ENCODE measurements around the gene UVRAG. TPM values are rescaled to one million over a fixed set of nuclear protein-coding genes. Genes with fewer than 3 reads are reported as not detected.

Gene UVRAG
- total RNA-seq, 2 donors from 2014 or later = 12.8 to 13.7 TPM

- Histone ChIP-seq H3K9ac (ENCODE audit: low read depth in 2 of 2, low read length in 2 of 2) (no peak overlapping the region), H3K27me3 (no peaks in the 10 kb centered on the region), H3K9me3 (no peaks in the 10 kb centered on the region), H3K27ac (no peak overlapping the region), H3K4me3 (no peak overlapping the region), H3K4me1 (no peaks in the 10 kb centered on the region), H3K36me3 (no peaks in the 10 kb centered on the region)
- DNase-seq = no peak
- intact Hi-C loops (cut with DNase I) = no loop called here
- TF ChIP-seq CTCF (IDR thresholded peaks at IDR 0.05) = no peak
These were observed 215.3 kb downstream of the UVRAG start for GRCh38 chr11:76030286-76030685.

- no peak for TF ChIP-seq CTCF (IDR thresholded peaks at IDR 0.05)
- H3K27me3 ChIP-seq = no peaks in the 10 kb centered on the region
- H3K9me3 ChIP-seq = no peaks in the 10 kb centered on the region
- H3K9ac ChIP-seq (ENCODE audit: low read depth in 2 of 2, low read length in 2 of 2) = no peak overlapping the region
- intact Hi-C loops (cut with DNase I) = no loop called here
- no peak for DNase-seq
- H3K36me3 ChIP-seq = no peaks in the 10 kb centered on the region
- H3K4me3 ChIP-seq = no peak overlapping the region
- no peak overlapping the region for H3K27ac ChIP-seq
- no peaks in the 10 kb centered on the region for H3K4me1 ChIP-seq
These were observed 216.1 kb downstream of the UVRAG start for GRCh38 chr11:76030968-76031590.

GRCh38 chr11:76033699-76034098 lies 218.7 kb downstream of the UVRAG start:
- H3K36me3 ChIP-seq = no peaks in the 10 kb centered on the region
- H3K4me1 ChIP-seq = no peaks in the 10 kb centered on the region
- no peak overlapping the region for H3K27ac ChIP-seq
- DNase-seq = no peak
- no peaks in the 10 kb centered on the region for H3K27me3 ChIP-seq
- no peak for TF ChIP-seq CTCF (IDR thresholded peaks at IDR 0.05)
- H3K4me3 ChIP-seq = no peak overlapping the region
- intact Hi-C loops (cut with DNase I) = no loop called here
- no peaks in the 10 kb centered on the region for H3K9me3 ChIP-seq
- H3K9ac ChIP-seq (ENCODE audit: low read depth in 2 of 2, low read length in 2 of 2) = no peak overlapping the region

GRCh38 chr11:76035020-76035419 lies 220.0 kb downstream of the UVRAG start:
- no peak for TF ChIP-seq CTCF (IDR thresholded peaks at IDR 0.05)
- no peak overlapping the region for H3K9ac ChIP-seq (ENCODE audit: low read depth in 2 of 2, low read length in 2 of 2)
- H3K4me1 ChIP-seq = no peaks in the 10 kb centered on the region
- no peak overlapping the region for H3K27ac ChIP-seq
- no peaks in the 10 kb centered on the region for H3K36me3 ChIP-seq
- H3K27me3 ChIP-seq = no peaks in the 10 kb centered on the region
- H3K4me3 ChIP-seq = no peak overlapping the region
- no peaks in the 10 kb centered on the region for H3K9me3 ChIP-seq
- no peak for DNase-seq
- intact Hi-C loops (cut with DNase I) = no loop called here

- DNase-seq = no peak
- Histone ChIP-seq H3K36me3 (no peaks in the 10 kb centered on the region), H3K27me3 (no peaks in the 10 kb centered on the region), H3K9me3 (no peaks in the 10 kb centered on the region), H3K27ac (no peak overlapping the region), H3K4me1 (no peaks in the 10 kb centered on the region), H3K4me3 (no peak overlapping the region), H3K9ac (ENCODE audit: low read depth in 2 of 2, low read length in 2 of 2) (no peak overlapping the region)
- intact Hi-C loops (cut with DNase I) = no loop called here
- TF ChIP-seq CTCF (IDR thresholded peaks at IDR 0.05) = no peak
These were observed 223.6 kb downstream of the UVRAG start for GRCh38 chr11:76038608-76039007.
